WI38 (cell line): Measurements from ENCODE around the gene NEU4.
"Not testable (repeated sequence)": the region's sequence is repeated elsewhere in the genome, so short reads cannot be mapped to it uniquely, and the experiment has no call there.

Experiments
- H3K4me3 ChIP-seq: 2 replicates; pipeline ENCODE4 v1.5.1; 2011; ENCODE audit warnings: low read depth, mild to moderate bottlenecking, control low read depth, low read length
- CTCF ChIP-seq: IDR thresholded peaks from 2 replicates; pipeline ENCODE4 v1.5.1; 2012; ENCODE audit warnings: low read depth, mild to moderate bottlenecking, control low read depth, low read length

The NEU4 gene

GRCh38 chr2:241777686-241778627, 31.0 kb upstream of the NEU4 start:
- H3K4me3 ChIP-seq: no peak overlapping the region
- no peak for TF ChIP-seq CTCF

- TF ChIP-seq CTCF: no peak
- no peak overlapping the region for H3K4me3 ChIP-seq
Measured at GRCh38 chr2:241780939-241781569, 27.9 kb upstream of the NEU4 start.

- H3K4me3 ChIP-seq: not testable (repeated sequence)
Measured at GRCh38 chr2:241782053-241782452, 26.9 kb upstream of the NEU4 start.

GRCh38 chr2:241788135-241788534, 20.9 kb upstream of the NEU4 start:
- no peak for TF ChIP-seq CTCF
- H3K4me3 ChIP-seq: no peak overlapping the region

- H3K4me3 ChIP-seq: no peak overlapping the region
- TF ChIP-seq CTCF: no peak
Measured at GRCh38 chr2:241788572-241788971, 20.4 kb upstream of the NEU4 start.

- not testable (repeated sequence) for H3K4me3 ChIP-seq
Measured at GRCh38 chr2:241791385-241791784, 17.6 kb upstream of the NEU4 start.

- no peak for TF ChIP-seq CTCF
- no peak overlapping the region for H3K4me3 ChIP-seq
Measured at GRCh38 chr2:241793385-241793784, 15.6 kb upstream of the NEU4 start.

GRCh38 chr2:241794250-241794823, 14.7 kb upstream of the NEU4 start:
- no peak for TF ChIP-seq CTCF
- H3K4me3 ChIP-seq: no peak overlapping the region
